ENCODE data around the gene FAR2. TPM values are rescaled to one million over a fixed set of nuclear protein-coding genes. Genes with fewer than 3 reads are reported as not detected.

Gene FAR2
- polyA plus RNA-seq, 1 donor (not counting 4 experiments of a cell fraction or from before 2014, with no cell fraction given), result 9.2 TPM

DNA sequence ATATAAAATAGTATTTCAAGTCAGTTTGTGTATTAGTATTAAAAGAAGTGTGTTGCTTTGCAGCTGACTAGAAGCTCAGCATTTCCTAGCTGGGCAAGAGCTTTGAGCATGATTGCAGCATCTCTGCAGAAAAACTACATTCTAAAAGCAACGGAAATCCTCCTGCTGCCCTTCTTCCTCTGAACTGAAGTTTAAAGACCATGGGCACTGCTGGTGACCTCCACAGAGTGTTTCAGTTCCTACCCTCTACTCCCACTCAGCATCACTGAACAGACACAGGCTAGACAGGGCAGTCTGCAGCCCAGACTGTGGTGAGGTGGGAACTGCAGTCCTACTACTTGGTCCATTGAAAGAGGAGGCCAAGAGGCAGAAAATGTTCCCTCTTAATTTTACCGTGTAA, 59.0 kb downstream of the FAR2 start:
- H3K9me3 ChIP-seq (ENCODE audit: control insufficient read depth, low read depth, low read length), result no peaks in the 10 kb centered on the region
- no peak overlapping the region for H3K27ac ChIP-seq (ENCODE audit: control insufficient read depth, insufficient read depth, low read length)
- no peak for FAIRE-seq
- no peaks in the 10 kb centered on the region for H3K36me3 ChIP-seq (ENCODE audit: control insufficient read depth in 2 of 2, extremely low read depth in 1 of 2, insufficient read depth in 2 of 2, low read length in 2 of 2)
- TF ChIP-seq, protein P1, sequence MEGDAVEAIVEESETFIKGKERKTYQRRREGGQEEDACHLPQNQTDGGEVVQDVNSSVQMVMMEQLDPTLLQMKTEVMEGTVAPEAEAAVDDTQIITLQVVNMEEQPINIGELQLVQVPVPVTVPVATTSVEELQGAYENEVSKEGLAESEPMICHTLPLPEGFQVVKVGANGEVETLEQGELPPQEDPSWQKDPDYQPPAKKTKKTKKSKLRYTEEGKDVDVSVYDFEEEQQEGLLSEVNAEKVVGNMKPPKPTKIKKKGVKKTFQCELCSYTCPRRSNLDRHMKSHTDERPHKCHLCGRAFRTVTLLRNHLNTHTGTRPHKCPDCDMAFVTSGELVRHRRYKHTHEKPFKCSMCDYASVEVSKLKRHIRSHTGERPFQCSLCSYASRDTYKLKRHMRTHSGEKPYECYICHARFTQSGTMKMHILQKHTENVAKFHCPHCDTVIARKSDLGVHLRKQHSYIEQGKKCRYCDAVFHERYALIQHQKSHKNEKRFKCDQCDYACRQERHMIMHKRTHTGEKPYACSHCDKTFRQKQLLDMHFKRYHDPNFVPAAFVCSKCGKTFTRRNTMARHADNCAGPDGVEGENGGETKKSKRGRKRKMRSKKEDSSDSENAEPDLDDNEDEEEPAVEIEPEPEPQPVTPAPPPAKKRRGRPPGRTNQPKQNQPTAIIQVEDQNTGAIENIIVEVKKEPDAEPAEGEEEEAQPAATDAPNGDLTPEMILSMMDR (optimal IDR thresholded peaks at IDR 0.05 in 1 of 3, IDR thresholded peaks at IDR 0.05 in 1 of 3, conservative IDR thresholded peaks at IDR 0.05 in 1 of 3; ENCODE audit: extremely low read depth in 1 of 3, insufficient read depth in 2 of 3, low read length in 3 of 3), result no peak
- TF ChIP-seq EZH2 (IDR thresholded peaks at IDR 0.05; ENCODE audit: low read length), result no peak
- no peak overlapping the region for H2AFZ ChIP-seq (ENCODE audit: control insufficient read depth, low read length)
- no peak overlapping the region for H3K4me3 ChIP-seq (ENCODE audit: control insufficient read depth in 2 of 3, extremely low read depth in 1 of 3, insufficient read depth in 2 of 3, low read depth in 1 of 3, low read length in 3 of 3)
- no peaks in the 10 kb centered on the region for H3K9me1 ChIP-seq (ENCODE audit: control insufficient read depth, extremely low read depth, insufficient read depth, low read length)
- no peaks in the 10 kb centered on the region for H3K79me2 ChIP-seq (ENCODE audit: control insufficient read depth, insufficient read depth, low read length)
- H4K20me1 ChIP-seq (ENCODE audit: control insufficient read depth, extremely low read depth, insufficient read depth, low read length), result no peaks in the 10 kb centered on the region
- H3K4me1 ChIP-seq (ENCODE audit: control insufficient read depth, extremely low read depth, insufficient read depth, low read length), result no peaks in the 10 kb centered on the region
- no peak overlapping the region for H3K4me2 ChIP-seq (ENCODE audit: control insufficient read depth, extremely low read depth, insufficient read depth, low read depth, low read length)
- H3K27me3 ChIP-seq (ENCODE audit: control insufficient read depth, extremely low read depth, insufficient read depth, low read length), result no peaks in the 10 kb centered on the region
- no peak overlapping the region for H3K9ac ChIP-seq (ENCODE audit: control insufficient read depth, extremely low read depth, insufficient read depth, low read length)
- no peak for DNase-seq (ENCODE audit: low read depth, low spot score)
- dilution Hi-C loops (cut with MboI; ENCODE audit: extremely low pct_ligation_motif_present, low sequenced_read_pairs), result no loop called here

DNA sequence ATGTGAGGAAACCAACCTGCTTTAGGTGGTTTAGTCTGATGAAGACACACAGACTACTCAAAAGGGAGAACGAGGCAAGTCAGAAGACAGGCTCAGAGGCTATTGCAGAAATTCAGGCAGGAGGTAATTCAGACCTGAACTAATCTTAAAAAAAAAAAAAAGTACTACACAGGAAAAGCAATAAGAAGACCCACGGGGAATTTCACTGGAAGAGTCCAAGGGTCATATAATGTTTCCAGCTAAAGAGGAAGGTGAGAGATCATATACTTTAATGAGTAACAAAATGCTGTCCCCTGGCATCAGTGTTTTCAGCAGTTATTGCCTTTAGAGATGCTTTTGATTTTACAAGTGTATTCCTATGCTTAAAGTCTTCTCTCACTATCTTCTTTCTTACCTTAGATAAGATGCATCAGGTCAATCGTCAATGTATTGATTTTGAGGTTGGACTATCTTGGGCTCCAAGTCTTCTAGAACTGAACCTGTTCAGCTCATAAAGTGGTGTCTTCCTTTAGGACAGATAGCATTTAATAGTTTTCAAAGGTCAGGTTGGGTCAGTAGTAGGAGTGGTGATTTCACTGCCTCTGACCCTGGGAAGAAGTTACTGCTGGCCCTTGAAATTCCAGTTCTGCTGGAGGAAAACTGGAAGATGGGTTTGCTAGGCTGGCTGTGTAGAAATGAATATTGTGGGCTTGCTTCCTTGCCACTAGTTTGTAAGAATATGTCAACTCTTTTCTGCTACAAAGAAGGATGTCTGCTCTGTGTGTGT, 60.0 kb downstream of the FAR2 start:
- TF ChIP-seq, protein P1 (optimal IDR thresholded peaks at IDR 0.05 in 1 of 3, IDR thresholded peaks at IDR 0.05 in 1 of 3, conservative IDR thresholded peaks at IDR 0.05 in 1 of 3; ENCODE audit: extremely low read depth in 1 of 3, insufficient read depth in 2 of 3, low read length in 3 of 3), result no peak
- no peak for TF ChIP-seq EZH2 (IDR thresholded peaks at IDR 0.05; ENCODE audit: low read length)
- H4K20me1 ChIP-seq (ENCODE audit: control insufficient read depth, extremely low read depth, insufficient read depth, low read length), result no peaks in the 10 kb centered on the region
- FAIRE-seq (no peak), DNase-seq (ENCODE audit: low read depth, low spot score) (no peak)
- no peak overlapping the region for H2AFZ ChIP-seq (ENCODE audit: control insufficient read depth, low read length)
- H3K4me3 ChIP-seq (ENCODE audit: control insufficient read depth in 2 of 3, extremely low read depth in 1 of 3, insufficient read depth in 2 of 3, low read depth in 1 of 3, low read length in 3 of 3), result no peak overlapping the region
- H3K79me2 ChIP-seq (ENCODE audit: control insufficient read depth, insufficient read depth, low read length), result no peaks in the 10 kb centered on the region
- H3K4me2 ChIP-seq (ENCODE audit: control insufficient read depth, extremely low read depth, insufficient read depth, low read depth, low read length), result no peak overlapping the region
- no peaks in the 10 kb centered on the region for H3K4me1 ChIP-seq (ENCODE audit: control insufficient read depth, extremely low read depth, insufficient read depth, low read length)
- dilution Hi-C loops (cut with MboI; ENCODE audit: extremely low pct_ligation_motif_present, low sequenced_read_pairs), result no loop called here
- no peaks in the 10 kb centered on the region for H3K9me1 ChIP-seq (ENCODE audit: control insufficient read depth, extremely low read depth, insufficient read depth, low read length)
- H3K27ac ChIP-seq (ENCODE audit: control insufficient read depth, insufficient read depth, low read length), result no peak overlapping the region
- H3K36me3 ChIP-seq (ENCODE audit: control insufficient read depth in 2 of 2, extremely low read depth in 1 of 2, insufficient read depth in 2 of 2, low read length in 2 of 2), result no peaks in the 10 kb centered on the region
- H3K9ac ChIP-seq (ENCODE audit: control insufficient read depth, extremely low read depth, insufficient read depth, low read length), result no peak overlapping the region
- no peaks in the 10 kb centered on the region for H3K9me3 ChIP-seq (ENCODE audit: control insufficient read depth, low read depth, low read length)
- no peaks in the 10 kb centered on the region for H3K27me3 ChIP-seq (ENCODE audit: control insufficient read depth, extremely low read depth, insufficient read depth, low read length)

All from keratinocyte (primary cell).